RCC 7860 (cell line): ENCODE measurements around the gene IARS1.

Experiments
- DNase-seq: peaks from one replicate; pipeline ENCODE4 v3.0.0-alpha.2; 2015; ENCODE audit warnings: low spot score
- FAIRE-seq: peaks from 2 replicates; lab custom pipeline; 2012; peaks lifted over from hg19 to GRCh38; lab: Jason Lieb, UNC

IARS1 gene

DNA sequence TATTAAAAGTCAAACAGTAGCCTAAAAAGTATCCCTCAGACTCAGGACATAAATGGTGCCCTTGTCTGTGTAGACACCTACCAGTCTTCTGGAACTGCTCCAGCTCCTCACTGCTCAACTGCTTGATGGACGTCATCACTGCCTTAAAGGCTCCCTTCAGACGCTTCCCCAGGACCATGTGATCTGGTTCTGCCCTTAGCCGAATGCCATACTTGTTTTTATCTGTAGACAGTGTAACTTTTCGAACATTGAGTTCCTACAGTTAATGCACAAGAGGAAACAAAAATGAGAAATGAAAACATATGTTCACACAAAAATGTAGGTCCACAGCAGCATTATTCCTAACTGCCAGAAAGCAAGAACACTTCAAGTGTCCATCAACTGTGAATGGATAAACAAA lies 46.2 kb downstream of the IARS1 start:
- no peak for FAIRE-seq
- DNase-seq = peak; percentile 50

DNA sequence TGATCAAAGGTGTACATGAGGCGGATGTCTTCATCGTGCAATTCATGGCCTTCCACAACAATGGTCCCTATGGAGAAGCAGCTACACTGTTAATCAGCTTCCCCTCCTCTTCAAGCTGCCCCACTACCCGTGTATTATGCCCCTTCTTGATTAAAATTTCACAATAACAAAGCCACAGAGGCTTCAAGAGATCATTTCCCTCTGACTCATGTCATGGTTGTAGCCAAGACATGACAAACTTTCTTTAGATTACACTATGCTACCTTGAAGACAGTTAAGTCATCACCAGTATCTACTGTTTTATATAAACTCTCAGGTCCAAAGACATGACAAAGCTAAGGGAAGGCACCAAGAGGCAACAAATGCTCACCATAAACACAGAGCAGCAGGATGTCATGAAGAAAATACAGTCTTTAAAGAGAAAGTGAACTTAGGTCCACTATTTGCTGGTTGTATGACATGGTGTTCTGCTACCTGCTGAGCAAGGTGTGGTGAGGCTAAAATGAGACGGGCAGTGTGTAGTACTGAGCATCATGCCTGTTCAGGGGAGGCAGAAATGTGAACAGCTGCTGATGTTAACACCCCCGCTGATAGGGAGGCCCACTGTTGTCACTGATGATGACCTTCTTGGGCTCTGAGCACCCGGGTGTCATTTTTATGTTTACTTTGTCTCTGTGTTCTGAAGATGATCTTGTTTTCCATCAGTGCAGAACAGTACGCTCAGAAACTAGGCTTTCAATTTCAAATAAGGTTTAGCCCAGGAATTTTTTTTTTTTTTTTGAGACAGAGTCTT lies 48.3 kb downstream of the IARS1 start:
- FAIRE-seq (peak; percentile 98), DNase-seq (peak; percentile 96)
